H1 (cell line): ENCODE measurements around the gene RIBC2. TPM values are rescaled to one million over a fixed set of nuclear protein-coding genes. Genes with fewer than 3 reads are reported as not detected.

ENCODE experiments used
- BCL11A ChIP-seq, 2 experiments: IDR thresholded peaks; one replicate each; pipeline ENCODE4 v1.6.1; 2011; ENCODE audit warnings: low read depth in 2 of 2, low read length in 2 of 2, mild to moderate bottlenecking in 2 of 2
- CBX8 ChIP-seq: fragments of 300-800, 300-1000 bp; sonication (generic); IDR thresholded peaks from 2 replicates; pipeline ENCODE4 v1.7.1; 2016; ENCODE audit warnings: low read depth, low read length, borderline replicate concordance
- MAFK ChIP-seq: IDR thresholded peaks from 2 replicates; pipeline ENCODE4 v1.6.1; 2012; ENCODE audit warnings: low read depth, mild to moderate bottlenecking, improper control_type of control experiment, low read length
- PHF8 ChIP-seq: fragments of 200-600 bp; sonication (generic); conservative IDR thresholded peaks from 2 replicates; pipeline ENCODE4 v1.7.1; 2012; ENCODE audit warnings: low read depth, mild to moderate bottlenecking, inconsistent platforms, low read length, moderate library complexity
- POU5F1 ChIP-seq: IDR thresholded peaks from 2 replicates; pipeline ENCODE4 v1.6.1; 2011; ENCODE audit warnings: low read depth, mild to moderate bottlenecking, low read length, moderate library complexity
- RAD21 ChIP-seq, 2 experiments: IDR thresholded peaks in 1 of 2; conservative IDR thresholded peaks in 1 of 2; 2 replicates each; pipeline ENCODE4 v1.6.1; 2011; ENCODE audit warnings: low read depth in 2 of 2, low read length in 2 of 2, improper control_type of control experiment in 1 of 2, inconsistent platforms in 1 of 2, mild to moderate bottlenecking in 1 of 2, moderate library complexity in 1 of 2
- polyA plus RNA-seq, 7 experiments: library from polyadenylated mRNA; depleted of rRNA in 3 of 7; stranded (reverse) in 5 of 7; unstranded in 2 of 7; fragments of >200 nt in 5 of 7; fragments of 200-250 nt in 2 of 7; gene quantifications; 1 replicate in 5 of 7; 2 replicates in 1 of 7; 4 replicates in 1 of 7; pipeline versions ENCODE4 v1.2.1 to v1.2.3, GENCODE V29; 2011 to 2013; ENCODE audit warnings: missing spikeins in 2 of 7, mixed read lengths in 2 of 7
- total RNA-seq: library from RNA; stranded (reverse); fragmentation: NEBNext Ultra II Directional; extraction: Animal tissue kit (Norgen Biotek cat#: 25700); gene quantifications from 2 replicates; pipeline ENCODE4 v1.2.1, GENCODE V29; 2021

RIBC2 gene
- total and polyA plus RNA-seq, 2 of the 8 experiments (the other 6 are each of a cell fraction or from before 2014, with no cell fraction given), result 0.79 to 2.1 TPM

- no peak for TF ChIP-seq BCL11A (IDR thresholded peaks at IDR 0.05; ENCODE audit: low read depth in 2 of 2, low read length in 2 of 2)
- no peak for TF ChIP-seq POU5F1
- no peak for TF ChIP-seq CBX8
- TF ChIP-seq PHF8, result no peak
- TF ChIP-seq MAFK, result no peak
- no peak for TF ChIP-seq RAD21 (IDR thresholded peaks at IDR 0.05 in 1 of 2, conservative IDR thresholded peaks at IDR 0.05 in 1 of 2; ENCODE audit: low read depth in 2 of 2, low read length in 2 of 2)
- TF ChIP-seq, all 59 proteins: peak for 0
Measured at GRCh38 chr22:45420011-45420410, 6.5 kb downstream of the RIBC2 start (continued).
